HepG2 (cell line): ENCODE data around the gene HIRA. TPM values are rescaled to one million over a fixed set of nuclear protein-coding genes. Genes with fewer than 3 reads are reported as not detected.
A peak's percentile ranks its signal among the peaks of the same experiment; 100 is the strongest.

Source experiments
- AKAP8 ChIP-seq: sonication (generic); formaldehyde crosslinking; IDR thresholded peaks from 2 replicates; pipeline ENCODE4 v1.5.1; 2020; ENCODE audit warnings: mild to moderate bottlenecking, missing genetic modification reagents
- DMTF1 ChIP-seq: sonication (generic); formaldehyde crosslinking; IDR thresholded peaks from 2 replicates; pipeline ENCODE4 v1.4.0; 2020; ENCODE audit warnings: mild to moderate bottlenecking, missing genetic modification reagents
- FOXC1 ChIP-seq: sonication (generic); formaldehyde crosslinking; IDR thresholded peaks from 2 replicates; pipeline ENCODE4 v1.8.0; 2022; ENCODE audit warnings: mild to moderate bottlenecking, missing genetic modification reagents, borderline replicate concordance
- GATAD2A ChIP-seq: IDR thresholded peaks from 2 replicates; pipeline ENCODE4 v1.6.1; 2016
- HNRNPUL1 ChIP-seq: fragments of 200-400 bp; formaldehyde crosslinking; IDR thresholded peaks from 2 replicates; pipeline ENCODE4 v1.6.1; 2017; ENCODE audit warnings: low read depth, mild to moderate bottlenecking, low read length, moderate library complexity
- NCOA2 ChIP-seq: sonication (generic); formaldehyde crosslinking; IDR thresholded peaks from 2 replicates; pipeline ENCODE4 v1.8.0; 2022; ENCODE audit warnings: inconsistent platforms
- RCOR2 ChIP-seq: IDR thresholded peaks from 2 replicates; pipeline ENCODE4 v1.6.1; 2016; ENCODE audit warnings: missing biosample characterization, missing genetic modification reagents
- SNAPC5 ChIP-seq: sonication (generic); formaldehyde crosslinking; IDR thresholded peaks from 2 replicates; pipeline ENCODE4 v1.8.1; 2023; ENCODE audit warnings: mild to moderate bottlenecking, missing genetic modification reagents, borderline replicate concordance
- SP1 ChIP-seq, 2 experiments: fragments of 450-650 bp in 1 of 2; sonication (generic) in 1 of 2; formaldehyde crosslinking in 1 of 2; IDR thresholded peaks; 2 replicates each; pipeline versions ENCODE4 v1.4.0 to v1.6.1; 2016 to 2020; ENCODE audit warnings: missing genetic modification reagents in 1 of 2
- SRF ChIP-seq: IDR thresholded peaks from 2 replicates; pipeline ENCODE4 v1.6.1; 2011; ENCODE audit warnings: mild to moderate bottlenecking, low read depth, low read length, moderate library complexity
- UBTF ChIP-seq: sonication (generic); formaldehyde crosslinking; IDR thresholded peaks from 2 replicates; pipeline ENCODE4 v1.4.0; 2020; ENCODE audit warnings: mild to moderate bottlenecking, missing genetic modification reagents
- ZNF101 ChIP-seq: sonication (generic); formaldehyde crosslinking; IDR thresholded peaks from 2 replicates; pipeline ENCODE4 v1.4.0; 2020; ENCODE audit warnings: mild to moderate bottlenecking, low read depth, missing genetic modification reagents, borderline replicate concordance
- ZNF20 ChIP-seq: sonication (generic); formaldehyde crosslinking; IDR thresholded peaks from 2 replicates; pipeline ENCODE4 v1.4.0; 2020; ENCODE audit warnings: mild to moderate bottlenecking, moderate library complexity, missing genetic modification reagents
- ZNF225 ChIP-seq: sonication (generic); formaldehyde crosslinking; IDR thresholded peaks from 2 replicates; pipeline ENCODE4 v1.4.0; 2020; ENCODE audit warnings: mild to moderate bottlenecking, missing genetic modification reagents
- ZNF274 ChIP-seq: sonication (generic); formaldehyde crosslinking; IDR thresholded peaks from 2 replicates; pipeline ENCODE4 v1.5.1; 2020; ENCODE audit warnings: mild to moderate bottlenecking, missing genetic modification reagents
- ZNF34 ChIP-seq: sonication (generic); formaldehyde crosslinking; IDR thresholded peaks from 2 replicates; pipeline ENCODE4 v1.4.0; 2020; ENCODE audit warnings: mild to moderate bottlenecking, missing genetic modification reagents, borderline replicate concordance
- ZNF430 ChIP-seq: sonication (generic); formaldehyde crosslinking; IDR thresholded peaks from 2 replicates; pipeline ENCODE4 v1.9.0; 2021; ENCODE audit warnings: mild to moderate bottlenecking, missing genetic modification reagents
- ZNF530 ChIP-seq: sonication (generic); formaldehyde crosslinking; IDR thresholded peaks from 2 replicates; pipeline ENCODE4 v1.5.0; 2020; ENCODE audit warnings: low read depth, mild to moderate bottlenecking, missing genetic modification reagents
- ZNF562 ChIP-seq: sonication (generic); formaldehyde crosslinking; IDR thresholded peaks from 2 replicates; pipeline ENCODE4 v1.8.0; 2022; ENCODE audit warnings: missing genetic modification reagents, borderline replicate concordance
- ZNF691 ChIP-seq: sonication (generic); formaldehyde crosslinking; IDR thresholded peaks from 2 replicates; pipeline ENCODE4 v1.4.0; 2020; ENCODE audit warnings: missing genetic modification reagents, low read depth, mild to moderate bottlenecking, borderline replicate concordance
- ZNF704 ChIP-seq: sonication (generic); formaldehyde crosslinking; IDR thresholded peaks from 2 replicates; pipeline ENCODE4 v1.8.1; 2023; ENCODE audit warnings: mild to moderate bottlenecking, inconsistent platforms, moderate library complexity, missing genetic modification reagents, borderline replicate concordance
- ZSCAN5A ChIP-seq: sonication (generic); formaldehyde crosslinking; IDR thresholded peaks from 2 replicates; pipeline ENCODE4 v1.8.0; 2022; ENCODE audit warnings: mild to moderate bottlenecking, missing genetic modification reagents, borderline replicate concordance
- polyA plus RNA-seq, 8 experiments: library from polyadenylated mRNA; depleted of rRNA in 3 of 8; stranded (reverse) in 7 of 8; unstranded in 1 of 8; fragments of >200 nt; fragmentation: Illumina TruSeq in 4 of 8; extraction: Trizol in 4 of 8; gene quantifications; 2 replicates each; pipeline versions ENCODE4 v1.2.1 to v1.2.3, GENCODE V29; 2011 to 2016; ENCODE audit warnings: low read depth in 4 of 8, missing spikeins in 1 of 8, mixed read lengths in 1 of 8; ENCODE audit not compliant: insufficient read depth in 1 of 8
- total RNA-seq, 5 experiments: library from RNA; depleted of rRNA; stranded (reverse); fragments of >200 nt; fragmentation: Illumina TruSeq; extraction: Trizol; gene quantifications; 2 replicates each; pipeline ENCODE4 v1.2.3, GENCODE V29; 2016; ENCODE audit warnings: low read depth in 1 of 5

Gene HIRA
- total and polyA plus RNA-seq, 2 of the 13 experiments (the other 11 are each of a cell fraction or from before 2014, with no cell fraction given), result 21.5 to 29.2 TPM

- TF ChIP-seq UBTF (CRISPR knock-in tag) (no peak; the same call in 1 of the 2 replicates), ZNF430 (CRISPR knock-in tag) (no peak), ZNF530 (CRISPR knock-in tag) (no peak), AKAP8 (CRISPR knock-in tag) (no peak), ZNF225 (CRISPR knock-in tag) (no peak), ZNF704 (CRISPR knock-in tag) (no peak), DMTF1 (CRISPR knock-in tag) (no peak), SRF (peak; percentile 27; the same call in 1 of the 2 replicates), ZNF691 (CRISPR knock-in tag) (no peak), FOXC1 (CRISPR knock-in tag) (no peak), ZNF274 (CRISPR knock-in tag) (no peak), GATAD2A (CRISPR knock-in tag) (no peak), SP1 (IDR thresholded peaks at IDR 0.05) (no peak), SP1 (CRISPR knock-in tag; IDR thresholded peaks at IDR 0.05) (peak; percentile 38; the same call in 1 of the 2 replicates), ZNF101 (CRISPR knock-in tag) (0 out of 2 replicates have a peak, but pooled peaks have one; percentile 86), HNRNPUL1 (no peak), ZNF20 (CRISPR knock-in tag) (no peak), ZSCAN5A (CRISPR knock-in tag) (no peak), NCOA2 (CRISPR knock-in tag) (no peak; the same call in 1 of the 2 replicates), ZNF562 (CRISPR knock-in tag) (no peak), ZNF34 (no peak), RCOR2 (CRISPR knock-in tag) (no peak), SNAPC5 (no peak)
Observed at GRCh38 chr22:19431649-19432132, at the start of gene HIRA (continued).
